Measurements from ENCODE around the gene ZNF575.
A peak's percentile ranks its signal among the peaks of the same experiment; 100 is the strongest.

The ZNF575 gene

DNA sequence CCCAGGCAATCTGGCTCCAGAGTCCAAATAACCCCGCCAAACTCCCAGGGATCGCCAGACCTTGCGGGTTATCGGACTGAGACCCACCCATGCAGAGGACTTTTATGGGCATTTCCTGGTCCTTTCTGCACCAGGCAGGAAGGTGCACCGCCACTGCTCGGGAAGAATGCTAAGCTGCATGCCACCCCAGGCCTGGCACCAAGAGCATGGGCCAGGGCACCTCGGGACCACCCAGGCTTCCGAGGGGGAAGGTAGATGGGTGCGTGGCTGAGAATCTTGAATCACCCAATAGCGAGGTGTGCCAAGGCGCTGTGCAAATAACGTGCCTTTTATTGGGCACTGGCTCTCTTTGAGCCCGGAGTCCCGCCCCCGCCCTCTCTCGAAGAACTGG, 422 bp upstream of the ZNF575 start:
- DNase-seq (ENCODE audit: low read depth) = no peak
- peak overlapping the region; percentile 58 for H3K4me3 ChIP-seq (ENCODE audit: control insufficient read depth, low read depth, low read length)
- TF ChIP-seq, protein P1, sequence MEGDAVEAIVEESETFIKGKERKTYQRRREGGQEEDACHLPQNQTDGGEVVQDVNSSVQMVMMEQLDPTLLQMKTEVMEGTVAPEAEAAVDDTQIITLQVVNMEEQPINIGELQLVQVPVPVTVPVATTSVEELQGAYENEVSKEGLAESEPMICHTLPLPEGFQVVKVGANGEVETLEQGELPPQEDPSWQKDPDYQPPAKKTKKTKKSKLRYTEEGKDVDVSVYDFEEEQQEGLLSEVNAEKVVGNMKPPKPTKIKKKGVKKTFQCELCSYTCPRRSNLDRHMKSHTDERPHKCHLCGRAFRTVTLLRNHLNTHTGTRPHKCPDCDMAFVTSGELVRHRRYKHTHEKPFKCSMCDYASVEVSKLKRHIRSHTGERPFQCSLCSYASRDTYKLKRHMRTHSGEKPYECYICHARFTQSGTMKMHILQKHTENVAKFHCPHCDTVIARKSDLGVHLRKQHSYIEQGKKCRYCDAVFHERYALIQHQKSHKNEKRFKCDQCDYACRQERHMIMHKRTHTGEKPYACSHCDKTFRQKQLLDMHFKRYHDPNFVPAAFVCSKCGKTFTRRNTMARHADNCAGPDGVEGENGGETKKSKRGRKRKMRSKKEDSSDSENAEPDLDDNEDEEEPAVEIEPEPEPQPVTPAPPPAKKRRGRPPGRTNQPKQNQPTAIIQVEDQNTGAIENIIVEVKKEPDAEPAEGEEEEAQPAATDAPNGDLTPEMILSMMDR (IDR thresholded peaks at IDR 0.05; ENCODE audit: control insufficient read depth, insufficient read depth, low read depth, low read length, missing control alignments) = no peak

DNA sequence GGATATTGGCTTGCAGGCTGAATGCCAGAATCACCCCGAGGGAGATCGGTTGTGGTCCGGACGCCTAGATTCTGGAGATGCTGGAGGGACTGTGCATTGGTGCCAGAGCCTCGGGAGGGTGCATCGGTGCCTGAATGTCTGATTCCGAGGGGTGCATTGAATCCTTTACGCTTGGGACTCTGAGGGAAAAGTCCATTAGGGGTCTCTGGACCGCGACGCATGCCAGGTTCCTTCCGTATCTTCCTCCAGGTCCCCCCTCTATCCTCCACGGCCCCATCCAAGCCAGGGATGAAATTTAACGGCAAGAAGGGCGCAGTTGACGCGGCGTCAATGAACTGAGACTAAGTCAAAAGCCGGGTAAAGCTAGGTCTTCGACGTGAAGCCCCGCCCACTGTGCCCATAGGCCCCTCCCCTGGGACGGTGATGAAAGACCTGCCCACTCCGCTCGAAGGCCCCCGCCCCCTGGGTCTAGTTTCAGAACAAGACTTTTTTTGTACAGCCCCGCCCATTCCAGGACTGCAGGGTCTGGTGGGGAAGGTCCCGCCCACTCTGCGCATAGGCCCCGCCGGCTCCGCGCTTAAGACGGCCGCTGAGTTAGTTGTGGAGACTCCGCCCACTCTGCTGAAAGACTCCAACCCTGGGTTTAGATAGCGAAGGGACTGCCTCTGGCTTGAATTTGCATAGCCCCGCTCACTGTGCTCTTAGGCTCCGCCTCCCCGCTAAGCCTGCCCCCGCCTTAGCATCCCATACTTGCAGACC, 737 bp downstream of the ZNF575 start:
- TF ChIP-seq, protein P1 (IDR thresholded peaks at IDR 0.05; ENCODE audit: control insufficient read depth, insufficient read depth, low read depth, low read length, missing control alignments) = no peak
- DNase-seq (ENCODE audit: low read depth) = peak; percentile 98
- peak overlapping the region; percentile 58 for H3K4me3 ChIP-seq (ENCODE audit: control insufficient read depth, low read depth, low read length)

DNA sequence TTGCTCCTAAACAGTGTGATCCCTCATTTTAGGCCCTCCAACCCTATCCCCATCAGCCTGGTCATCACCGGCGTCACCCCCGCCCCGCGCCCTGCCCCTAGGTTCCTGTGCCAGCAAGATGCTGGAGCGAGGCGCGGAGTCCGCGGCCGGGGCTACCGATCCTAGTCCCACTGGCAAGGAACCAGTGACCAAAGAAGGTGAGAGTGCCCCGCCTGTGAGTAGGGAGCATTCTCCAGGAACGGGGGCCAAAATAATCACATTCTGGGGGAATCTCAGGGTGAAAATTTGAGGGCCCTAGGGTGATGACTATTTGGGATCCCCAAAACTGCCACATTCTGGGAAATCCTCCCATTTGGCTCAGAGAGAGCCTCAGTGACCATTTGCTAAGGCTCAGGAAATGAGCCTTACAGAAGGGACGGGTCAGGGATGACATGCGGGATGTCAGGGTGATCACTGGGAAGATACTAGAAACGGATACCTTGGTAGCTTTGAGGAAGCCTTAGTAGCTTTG, 1.4 kb downstream of the ZNF575 start:
- TF ChIP-seq, protein P1 (IDR thresholded peaks at IDR 0.05; ENCODE audit: control insufficient read depth, insufficient read depth, low read depth, low read length, missing control alignments) = no peak
- peak overlapping the region; percentile 58 for H3K4me3 ChIP-seq (ENCODE audit: control insufficient read depth, low read depth, low read length)
- no peak for DNase-seq (ENCODE audit: low read depth)

DNA sequence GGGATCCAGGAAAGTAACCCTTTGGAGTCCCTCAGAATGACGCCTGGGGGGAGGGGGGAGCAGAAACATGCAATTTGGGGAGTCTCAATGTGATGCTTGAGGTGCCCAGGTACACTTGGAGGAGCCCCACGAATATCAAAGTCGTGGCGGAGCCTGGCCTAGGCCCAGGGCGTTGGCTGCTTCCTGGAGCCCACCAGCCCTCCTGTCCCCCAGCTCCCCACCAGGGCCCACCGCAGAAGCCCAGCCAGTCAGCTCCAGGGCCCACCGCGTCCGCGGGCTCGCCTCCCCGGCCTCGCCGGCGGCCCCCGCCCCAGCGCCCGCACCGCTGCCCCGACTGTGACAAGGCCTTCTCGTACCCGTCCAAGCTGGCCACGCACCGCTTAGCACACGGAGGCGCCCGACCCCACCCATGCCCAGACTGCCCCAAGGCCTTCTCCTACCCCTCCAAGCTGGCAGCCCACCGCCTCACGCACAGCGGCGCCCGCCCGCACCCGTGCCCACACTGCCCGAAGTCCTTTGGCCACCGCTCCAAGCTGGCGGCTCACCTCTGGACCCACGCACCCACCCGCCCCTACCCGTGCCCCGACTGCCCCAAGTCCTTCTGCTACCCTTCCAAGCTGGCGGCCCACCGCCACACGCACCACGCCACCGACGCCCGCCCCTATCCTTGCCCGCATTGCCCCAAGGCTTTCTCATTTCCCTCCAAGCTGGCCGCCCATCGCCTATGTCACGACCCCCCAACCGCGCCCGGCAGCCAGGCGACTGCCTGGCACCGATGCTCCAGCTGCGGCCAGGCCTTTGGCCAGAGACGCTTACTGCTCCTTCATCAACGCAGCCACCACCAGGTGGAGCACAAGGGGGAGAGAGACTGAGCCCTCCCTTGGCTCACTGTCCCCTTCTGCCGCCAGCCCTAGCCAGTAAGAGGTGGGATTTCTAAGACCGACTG, 2.1 kb downstream of the ZNF575 start:
- no peak overlapping the region for H3K4me3 ChIP-seq (ENCODE audit: control insufficient read depth, low read depth, low read length)
- DNase-seq (ENCODE audit: low read depth) = no peak
- TF ChIP-seq, protein P1 (IDR thresholded peaks at IDR 0.05; ENCODE audit: control insufficient read depth, insufficient read depth, low read depth, low read length, missing control alignments) = peak; percentile 71

DNA sequence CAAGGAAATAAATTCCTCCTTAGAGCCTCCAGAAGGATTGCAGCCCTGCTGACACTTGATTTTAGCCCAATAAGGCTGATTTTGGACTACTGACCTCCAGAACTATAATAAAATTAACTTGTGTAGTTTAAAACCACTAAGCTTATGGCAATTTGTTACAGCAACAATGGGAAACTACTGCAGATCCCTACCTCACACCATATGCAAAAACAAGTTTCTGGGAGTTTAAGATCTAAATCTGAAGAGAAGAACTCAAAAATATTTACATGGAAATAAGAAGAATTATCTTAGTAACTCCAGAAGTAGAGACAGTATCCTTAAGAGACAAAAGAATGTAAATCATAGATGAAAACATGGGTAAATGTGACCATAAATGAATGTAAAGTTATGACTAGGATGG, 5.9 kb downstream of the ZNF575 start:
- no peak overlapping the region for H3K4me3 ChIP-seq (ENCODE audit: control insufficient read depth, low read depth, low read length)
- TF ChIP-seq, protein P1 (IDR thresholded peaks at IDR 0.05; ENCODE audit: control insufficient read depth, insufficient read depth, low read depth, low read length, missing control alignments) = no peak
- no peak for DNase-seq (ENCODE audit: low read depth)

DNA sequence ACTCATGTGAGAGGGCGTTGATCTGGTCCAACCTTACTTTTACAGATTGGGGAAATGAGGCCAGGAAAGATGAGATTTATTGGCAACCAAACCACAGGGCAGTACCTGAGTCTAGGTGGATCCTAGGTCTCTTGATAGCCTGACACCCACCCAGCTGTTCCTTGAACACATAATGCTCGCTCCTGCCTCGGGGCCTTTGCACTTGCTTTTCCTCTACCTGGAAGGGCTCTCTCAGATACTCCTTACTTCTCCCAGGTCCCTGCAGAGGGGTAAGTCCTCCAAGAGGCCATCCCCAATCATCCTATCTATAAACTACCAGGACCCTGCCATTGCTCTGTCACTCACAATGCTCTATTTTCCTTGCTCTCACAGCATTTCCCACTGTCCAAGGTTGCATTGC, 7.4 kb downstream of the ZNF575 start:
- DNase-seq (ENCODE audit: low read depth) = no peak

More for the DNA sequence above, 7.4 kb downstream of the ZNF575 start:
- TF ChIP-seq, protein P1 (IDR thresholded peaks at IDR 0.05; ENCODE audit: control insufficient read depth, insufficient read depth, low read depth, low read length, missing control alignments) = no peak
- H3K4me3 ChIP-seq (ENCODE audit: control insufficient read depth, low read depth, low read length) = no peak overlapping the region

Measured in AG09309 (cell line).